Head of caudate nucleus (tissue), 42 donors: ENCODE measurements around the gene MRPS2.
"Not testable (repeated sequence)": the region's sequence is repeated elsewhere in the genome, so short reads cannot be mapped to it uniquely, and the experiment has no call there.

ENCODE experiments used
- DNase-seq, 42 donors: peaks; one replicate each; pipeline versions ENCODE4 v3.0.0 to v3.0.0-alpha.2; 2020 to 2021; ENCODE audit warnings: mixed read lengths in 7 of 42
- intact Hi-C: fragments of 100-400 bp; cut with DNase I; formaldehyde crosslinking; loops from one replicate; pipeline ENCODE4 v1.15.0; 2022

The MRPS2 gene

GRCh38 chr9:135525241-135526088 lies 25.0 kb downstream of the MRPS2 start:
- DNase-seq, result peak in 5 of 42 donors; percentile 8 to 38 (median 9)
- intact Hi-C loops, result no loop called here

GRCh38 chr9:135526089-135526729 lies 25.7 kb downstream of the MRPS2 start:
- intact Hi-C loops, result no loop called here
- DNase-seq, result peak in 4 of 42 donors; percentile 2 to 13 (median 5)

- peak in 7 of 42 donors; percentile 3 to 26 (median 16) for DNase-seq
- intact Hi-C loops, result no loop called here
Observed at GRCh38 chr9:135526730-135527571, 26.5 kb downstream of the MRPS2 start.

DNA sequence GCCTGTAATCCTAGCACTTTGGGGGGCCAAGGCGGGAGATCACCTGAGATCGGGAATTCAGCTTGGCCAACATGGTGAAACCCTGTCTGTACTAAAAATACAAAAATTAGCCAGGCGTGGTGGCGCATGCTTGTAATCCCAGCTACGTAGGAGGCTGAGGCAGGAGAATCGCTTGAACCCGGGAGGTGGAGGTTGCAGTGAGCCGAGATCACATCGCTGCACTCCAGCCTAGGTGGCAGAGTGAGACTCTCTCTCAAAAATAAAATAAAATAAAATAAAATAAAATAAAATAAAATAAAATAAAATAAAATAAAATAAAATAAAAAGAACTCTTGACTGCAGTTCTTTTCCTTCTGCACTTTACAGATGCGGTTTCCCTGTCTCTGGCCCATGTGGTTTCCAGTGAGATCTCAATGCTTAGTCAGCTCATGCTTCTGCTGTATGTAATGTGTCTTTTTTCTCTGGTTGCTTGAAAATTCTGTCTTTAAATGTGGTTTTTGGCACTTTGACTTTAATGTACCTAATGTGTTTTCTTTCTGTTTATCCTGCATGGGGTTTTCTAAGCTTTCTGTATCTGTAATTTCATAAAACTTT lies 28.5 kb downstream of the MRPS2 start:
- peak in 8 of 42 donors; percentile 3 to 38 (median 12) for DNase-seq
- intact Hi-C loops, result not testable (repeated sequence)

DNA sequence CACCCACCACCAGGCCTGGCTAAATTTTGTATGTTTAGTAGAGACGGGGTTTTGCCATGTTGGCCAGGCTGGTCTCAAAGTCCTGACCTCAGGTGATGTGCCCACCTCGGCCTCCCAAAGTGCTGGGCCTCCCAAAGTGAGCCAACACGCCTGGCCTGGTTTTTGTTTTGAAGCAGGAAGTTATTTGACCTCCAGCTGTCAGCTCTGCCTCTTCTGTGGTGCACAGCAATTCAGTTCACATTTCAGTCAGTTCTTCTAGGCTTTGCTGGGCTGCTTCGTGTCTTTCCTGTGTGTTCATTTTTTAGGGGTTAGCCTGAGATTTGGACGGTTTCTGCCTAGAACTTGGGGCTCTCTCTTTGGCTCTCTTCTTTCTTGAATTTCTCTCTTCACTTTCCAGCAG lies 29.7 kb downstream of the MRPS2 start:
- intact Hi-C loops, result no loop called here
- peak in 5 of 42 donors; percentile 2 to 31 (median 7) for DNase-seq

GRCh38 chr9:135531096-135531495 lies 30.6 kb downstream of the MRPS2 start:
- DNase-seq, result peak in 6 of 42 donors; percentile 2 to 12 (median 8)
- intact Hi-C loops, result no loop called here

- DNase-seq, result peak in 3 of 42 donors; percentile 11 to 18 (median 16)
- intact Hi-C loops, result no loop called here
Observed at GRCh38 chr9:135533113-135533512, 32.6 kb downstream of the MRPS2 start.

GRCh38 chr9:135533674-135534073 lies 33.2 kb downstream of the MRPS2 start:
- intact Hi-C loops, result no loop called here
- DNase-seq, result peak in 3 of 42 donors; percentile 7 to 38 (median 9)

GRCh38 chr9:135534192-135534711 lies 33.8 kb downstream of the MRPS2 start:
- peak in 1 of 42 donors; percentile 8 for DNase-seq
- intact Hi-C loops, result not testable (repeated sequence)

GRCh38 chr9:135534826-135535225 lies 34.3 kb downstream of the MRPS2 start:
- DNase-seq, intact Hi-C loops: not testable (repeated sequence)

GRCh38 chr9:135535631-135536030 lies 35.1 kb downstream of the MRPS2 start:
- intact Hi-C loops, result not testable (repeated sequence)
- peak in 2 of 42 donors; percentile 2 to 3 for DNase-seq

- intact Hi-C loops, result no loop called here
- no peak for DNase-seq
Observed at GRCh38 chr9:135536216-135536615, 35.7 kb downstream of the MRPS2 start.

DNA sequence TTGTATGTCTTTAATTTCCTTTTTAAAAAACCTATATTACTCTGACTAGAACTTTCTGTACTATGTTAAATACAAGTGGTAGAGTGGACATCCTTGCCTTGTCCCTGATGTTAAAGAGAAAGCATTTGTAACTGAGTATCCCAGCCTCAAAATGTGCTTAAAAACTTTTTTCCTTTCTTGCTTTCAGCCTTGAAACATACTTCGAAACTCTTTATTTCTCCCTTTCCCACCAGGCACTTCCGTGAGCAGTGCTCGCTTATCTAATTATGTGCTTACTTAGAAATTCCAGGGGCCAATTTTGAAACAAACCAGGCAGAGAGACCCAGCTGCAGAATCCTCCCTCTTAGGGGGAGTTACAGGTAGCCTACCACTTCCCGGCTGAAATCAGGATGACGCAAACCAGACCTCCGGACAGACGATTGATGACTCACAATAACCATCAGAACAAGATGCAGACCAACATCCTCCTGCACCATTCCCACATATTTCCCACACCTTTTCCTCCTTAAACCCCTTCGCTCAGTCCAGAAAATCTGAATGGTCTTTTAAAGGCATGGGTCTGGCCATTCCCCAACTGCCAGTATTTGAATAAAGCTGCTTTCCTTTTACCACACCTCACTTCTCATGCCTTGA lies 42.9 kb downstream of the MRPS2 start:
- intact Hi-C loops, result not testable (repeated sequence)
- peak in 2 of 42 donors; percentile 0 to 6 for DNase-seq

GRCh38 chr9:135544981-135545635 lies 44.6 kb downstream of the MRPS2 start:
- intact Hi-C loops, result no loop called here
- peak in 2 of 42 donors; percentile 1 to 18 for DNase-seq

DNA sequence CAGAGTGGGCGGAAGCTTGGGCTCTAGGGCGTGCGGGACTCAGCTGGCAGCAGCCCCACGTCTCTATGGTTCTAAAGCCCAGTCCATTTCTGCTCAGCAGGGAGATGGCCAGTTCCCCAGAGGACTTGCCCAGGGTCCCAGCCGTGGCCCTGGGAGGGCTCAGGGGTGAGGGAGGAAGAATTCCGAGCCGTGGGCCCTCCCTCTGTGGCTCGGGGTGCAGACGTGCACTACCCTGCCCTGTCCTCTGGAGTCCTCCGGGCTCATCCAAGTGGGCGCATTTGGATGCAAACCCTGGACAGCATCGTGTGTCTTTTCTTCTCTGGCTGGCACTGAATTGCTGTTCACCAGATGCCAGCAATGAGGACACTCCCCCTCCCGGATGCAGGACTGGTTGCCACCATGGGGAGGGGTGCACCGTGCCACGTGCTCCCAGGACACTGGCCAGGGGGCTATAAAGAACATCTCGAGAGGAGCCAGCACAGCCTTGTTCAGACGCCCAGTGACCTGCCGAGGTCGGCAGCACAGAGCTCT lies 45.2 kb downstream of the MRPS2 start, which contains the start of gene OBP2A:
TSS of gene OBP2A (plus strand) at position 481 of the 531 bp plus-strand sequence. CDS start 55 bp downstream, outside the sequence.
- peak in 2 of 42 donors; percentile 0 to 6 for DNase-seq
- intact Hi-C loops, result not testable (repeated sequence)

DNA sequence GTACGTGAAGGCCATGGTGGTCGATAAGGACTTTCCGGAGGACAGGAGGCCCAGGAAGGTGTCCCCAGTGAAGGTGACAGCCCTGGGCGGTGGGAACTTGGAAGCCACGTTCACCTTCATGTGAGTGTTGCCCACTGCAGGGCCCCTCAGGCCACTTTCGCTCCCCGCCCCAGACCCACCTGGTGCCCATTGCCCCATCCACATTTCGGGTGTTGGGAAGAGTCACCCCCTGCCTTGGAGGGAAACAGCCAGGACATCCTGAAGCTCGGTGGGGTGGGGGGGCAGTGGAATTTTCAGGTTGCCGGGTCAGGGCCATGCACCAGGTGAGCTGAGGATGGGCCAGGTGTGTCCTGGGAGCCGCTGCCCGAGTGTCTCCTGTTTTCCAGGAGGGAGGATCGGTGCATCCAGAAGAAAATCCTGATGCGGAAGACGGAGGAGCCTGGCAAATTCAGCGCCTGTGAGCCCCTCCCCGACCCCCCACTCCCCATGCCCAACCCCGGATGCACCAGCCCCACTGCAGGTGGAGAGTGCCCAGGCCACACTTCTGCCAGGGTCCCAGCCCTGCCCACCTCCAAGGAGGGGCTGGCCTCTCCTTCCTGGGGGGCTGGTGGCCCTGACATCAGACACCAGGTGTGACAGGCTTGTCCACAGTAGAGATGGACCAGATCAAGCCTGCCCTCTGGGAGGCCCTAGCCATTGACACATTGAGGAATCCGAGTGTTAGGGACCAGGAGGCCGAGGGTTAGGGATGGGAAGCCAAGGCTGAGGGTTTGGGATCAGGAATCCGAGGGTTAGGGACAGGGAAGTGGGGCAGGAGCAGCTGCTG lies 46.5 kb downstream of the MRPS2 start:
- peak in 3 of 42 donors; percentile 5 to 14 (median 8) for DNase-seq
- intact Hi-C loops, result not testable (repeated sequence)
